ENCODE data around the gene CREBL2. TPM values are rescaled to one million over a fixed set of nuclear protein-coding genes. Genes with fewer than 3 reads are reported as not detected.
A peak's percentile ranks its signal among the peaks of the same experiment; 100 is the strongest.
"Not testable (repeated sequence)": the region's sequence is repeated elsewhere in the genome, so short reads cannot be mapped to it uniquely, and the experiment has no call there.

The CREBL2 gene
- total RNA-seq, 2 experiments from 2014 or later = 13.2 to 14.3 TPM

GRCh38 chr12:12639995-12640394 is 28.3 kb downstream of the CREBL2 start:
- POLR2A ChIA-PET = interaction anchor here (0.6 kb wide), 1 partner anchor 60 kb away, joined by 3 read pairs; no protein-coding TSS in a partner anchor
- H3K4me1 Mint-ChIP-seq (ENCODE audit: low read depth); DNase-seq; H3K27me3 Mint-ChIP-seq (ENCODE audit: low read depth); CTCF ChIA-PET; ATAC-seq; H3K4me3 Mint-ChIP-seq; H3K27ac Mint-ChIP-seq: not testable (repeated sequence)
- peaks cover 73% of the 10 kb centered on the region for H3K36me3 Mint-ChIP-seq (ENCODE audit: low read depth)
- H3K9me3 Mint-ChIP-seq (ENCODE audit: insufficient read depth) = peaks cover 18% of the 10 kb centered on the region

DNA sequence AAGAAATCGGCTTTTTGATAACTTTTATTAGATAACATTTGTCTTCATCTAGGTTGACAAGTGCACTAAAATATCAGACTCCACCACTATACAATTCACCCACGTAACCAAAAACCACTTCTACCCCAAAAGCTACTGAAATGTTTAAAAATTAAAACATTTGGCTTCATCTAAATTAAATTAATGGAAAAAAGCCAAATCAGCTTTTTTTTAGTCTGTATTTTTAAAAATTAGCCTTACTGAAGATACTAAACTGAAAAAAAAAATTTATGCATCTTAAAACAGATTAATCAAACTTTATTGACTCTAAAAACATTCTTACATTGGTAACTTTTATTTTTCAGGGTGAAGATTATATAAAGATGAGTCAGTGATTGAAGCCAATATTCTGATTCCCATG is 30.0 kb downstream of the CREBL2 start:
- DNase-seq (no peak), ATAC-seq (no peak)
- Mint-ChIP-seq H3K4me1 (ENCODE audit: low read depth) (peaks cover 6% of the 10 kb centered on the region), H3K27ac (no peak overlapping the region), H3K9me3 (ENCODE audit: insufficient read depth) (peaks cover 19% of the 10 kb centered on the region), H3K4me3 (no peak overlapping the region), H3K36me3 (ENCODE audit: low read depth) (peaks cover 74% of the 10 kb centered on the region), H3K27me3 (ENCODE audit: low read depth) (no peaks in the 10 kb centered on the region)
- ChIA-PET CTCF (interaction anchor here (0.8 to 1.2 kb wide), 3 partner anchors 13 to 265 kb away, joined by 3 read pairs; no protein-coding TSS in a partner anchor), POLR2A (no interaction called here)

DNA sequence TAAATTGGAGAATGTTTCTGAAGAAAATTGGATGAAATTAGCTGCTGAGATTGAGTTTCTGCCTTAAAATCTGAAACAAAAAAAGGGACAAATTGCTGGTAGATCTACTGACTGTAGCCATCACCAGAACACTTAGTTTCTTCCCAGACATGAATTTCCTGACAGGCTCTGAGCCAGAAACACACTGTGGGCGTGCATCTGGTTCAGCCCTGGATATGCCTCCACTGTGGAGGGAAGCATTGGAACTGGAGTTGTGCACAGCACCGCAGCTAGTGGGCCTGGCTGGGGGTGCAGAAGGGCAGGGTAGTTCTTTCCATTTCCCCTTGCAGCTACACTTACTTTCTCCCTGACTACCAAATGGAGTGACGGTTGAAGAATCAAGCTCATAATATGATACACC is 31.2 kb downstream of the CREBL2 start:
- DNase-seq = no peak
- H3K27ac Mint-ChIP-seq = no peak overlapping the region
- POLR2A ChIA-PET = no interaction called here
- ATAC-seq = no peak
- no peaks in the 10 kb centered on the region for H3K27me3 Mint-ChIP-seq (ENCODE audit: low read depth)
- peaks cover 6% of the 10 kb centered on the region for H3K4me1 Mint-ChIP-seq (ENCODE audit: low read depth)
- H3K9me3 Mint-ChIP-seq (ENCODE audit: insufficient read depth) = peaks cover 31% of the 10 kb centered on the region
- CTCF ChIA-PET = interaction anchor here (0.9 to 2.4 kb wide), 7 partner anchors 10 to 263 kb away, joined by 3 to 9 read pairs (median 3); no protein-coding TSS in a partner anchor
- no peak overlapping the region for H3K4me3 Mint-ChIP-seq
- H3K36me3 Mint-ChIP-seq (ENCODE audit: low read depth) = peaks cover 76% of the 10 kb centered on the region

DNA sequence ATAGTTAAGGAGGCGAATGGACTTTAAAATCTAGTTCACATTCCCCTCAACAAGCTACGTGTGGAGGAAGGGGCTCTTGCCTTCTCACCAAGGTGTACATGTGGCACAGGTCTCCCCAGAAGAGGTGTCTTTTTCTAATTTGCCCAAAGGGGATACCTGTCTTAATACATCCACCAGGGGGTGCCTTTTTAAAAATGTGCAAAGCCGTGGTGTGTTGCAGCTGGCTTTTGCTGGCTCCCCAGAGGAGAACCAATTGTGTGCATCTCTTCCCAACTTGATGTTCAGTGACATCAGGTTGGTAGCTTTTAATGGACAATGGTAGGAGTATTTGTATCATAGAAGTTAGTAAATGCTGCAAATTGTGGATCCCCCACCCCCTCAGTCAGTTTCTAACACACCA is 33.8 kb downstream of the CREBL2 start:
- H3K4me3 Mint-ChIP-seq = no peak overlapping the region
- H3K4me1 Mint-ChIP-seq (ENCODE audit: low read depth) = peaks cover 6% of the 10 kb centered on the region
- POLR2A ChIA-PET = interaction anchor here (0.7 to 1.9 kb wide), 4 partner anchors 28 to 84 kb away, joined by 3 to 11 read pairs (median 3); no protein-coding TSS in a partner anchor
- ATAC-seq = peak; percentile 83
- H3K9me3 Mint-ChIP-seq (ENCODE audit: insufficient read depth) = peaks cover 37% of the 10 kb centered on the region
- CTCF ChIA-PET = interaction anchor here (0.7 to 3.1 kb wide), 25 partner anchors 10 to 288 kb away, joined by 3 to 21 read pairs (median 4); partner anchors contain the start of gene DUSP16
- no peak overlapping the region for H3K27ac Mint-ChIP-seq
- H3K27me3 Mint-ChIP-seq (ENCODE audit: low read depth) = no peaks in the 10 kb centered on the region
- peaks cover 67% of the 10 kb centered on the region for H3K36me3 Mint-ChIP-seq (ENCODE audit: low read depth)
- peak; percentile 46 for DNase-seq

- Mint-ChIP-seq H3K36me3 (ENCODE audit: low read depth) (peaks cover 64% of the 10 kb centered on the region), H3K9me3 (ENCODE audit: insufficient read depth) (peaks cover 35% of the 10 kb centered on the region)
- ChIA-PET CTCF (interaction anchor here (0.7 to 3.1 kb wide), 25 partner anchors 9 to 288 kb away, joined by 3 to 21 read pairs (median 4); partner anchors contain the start of gene DUSP16), POLR2A (interaction anchor here (0.9 to 1.9 kb wide), 3 partner anchors 69 to 85 kb away, joined by 3 to 11 read pairs (median 3); no protein-coding TSS in a partner anchor)
- H3K27ac Mint-ChIP-seq; DNase-seq; H3K4me3 Mint-ChIP-seq; H3K27me3 Mint-ChIP-seq (ENCODE audit: low read depth); H3K4me1 Mint-ChIP-seq (ENCODE audit: low read depth): not testable (repeated sequence)
- ATAC-seq = peak; percentile 33
Measured at GRCh38 chr12:12645968-12646367, 34.3 kb downstream of the CREBL2 start.

- DNase-seq (no peak), ATAC-seq (no peak)
- POLR2A ChIA-PET = interaction anchor here (1.4 to 1.9 kb wide), 2 partner anchors 69 to 79 kb away, joined by 3 to 11 read pairs; no protein-coding TSS in a partner anchor
- no peak overlapping the region for H3K4me3 Mint-ChIP-seq
- peaks cover 6% of the 10 kb centered on the region for H3K4me1 Mint-ChIP-seq (ENCODE audit: low read depth)
- H3K36me3 Mint-ChIP-seq (ENCODE audit: low read depth) = peaks cover 62% of the 10 kb centered on the region
- H3K27ac Mint-ChIP-seq = no peak overlapping the region
- H3K27me3 Mint-ChIP-seq (ENCODE audit: low read depth) = no peaks in the 10 kb centered on the region
- H3K9me3 Mint-ChIP-seq (ENCODE audit: insufficient read depth) = peaks cover 35% of the 10 kb centered on the region
- CTCF ChIA-PET = interaction anchor here (1.0 to 3.1 kb wide), 16 partner anchors 9 to 289 kb away, joined by 3 to 21 read pairs (median 4); partner anchors contain the start of gene DUSP16
Measured at GRCh38 chr12:12646483-12647072, 34.9 kb downstream of the CREBL2 start.

GRCh38 chr12:12648284-12648683 is 36.6 kb downstream of the CREBL2 start:
- H3K4me3 Mint-ChIP-seq = no peak overlapping the region
- no peaks in the 10 kb centered on the region for H3K27me3 Mint-ChIP-seq (ENCODE audit: low read depth)
- CTCF ChIA-PET = no interaction called here
- peaks cover 6% of the 10 kb centered on the region for H3K4me1 Mint-ChIP-seq (ENCODE audit: low read depth)
- peaks cover 35% of the 10 kb centered on the region for H3K9me3 Mint-ChIP-seq (ENCODE audit: insufficient read depth)
- DNase-seq = no peak
- no peak for ATAC-seq
- H3K36me3 Mint-ChIP-seq (ENCODE audit: low read depth) = peaks cover 50% of the 10 kb centered on the region
- POLR2A ChIA-PET = no interaction called here
- no peak overlapping the region for H3K27ac Mint-ChIP-seq

DNA sequence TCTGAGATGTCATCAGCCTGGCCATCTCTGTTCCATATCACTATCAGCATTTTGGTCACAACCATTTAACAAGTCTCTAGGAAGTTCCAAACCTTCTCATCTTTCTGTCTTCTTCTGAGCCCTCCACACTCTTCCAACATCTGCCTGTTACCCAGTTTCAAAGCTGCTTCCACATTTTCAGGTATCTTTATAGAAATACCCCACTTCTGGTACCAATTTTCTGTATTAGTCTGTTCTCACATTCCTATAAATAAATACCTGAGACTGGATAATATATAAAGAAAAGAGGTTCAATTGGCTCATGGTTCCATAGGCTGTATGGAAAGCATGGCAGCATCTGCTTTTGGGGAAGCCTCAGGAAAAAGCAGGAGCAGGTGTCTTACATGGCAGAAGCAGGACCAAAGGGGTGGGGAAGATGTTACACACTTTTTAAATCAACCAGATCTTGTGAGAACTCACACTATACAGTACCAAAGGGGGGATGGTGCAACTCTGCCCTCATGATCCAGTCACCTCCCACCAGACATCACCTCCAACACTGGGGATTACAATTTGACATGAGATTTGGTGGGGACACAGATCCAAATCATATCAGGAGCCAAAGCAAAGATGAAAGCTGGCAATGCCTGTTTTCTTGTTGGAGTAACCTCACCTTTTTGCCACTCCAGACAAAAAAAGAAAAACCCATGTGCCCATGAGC is 37.4 kb downstream of the CREBL2 start:
- CTCF ChIA-PET = no interaction called here
- Mint-ChIP-seq H3K4me3 (no peak overlapping the region), H3K27ac (no peak overlapping the region), H3K27me3 (ENCODE audit: low read depth) (no peaks in the 10 kb centered on the region), H3K9me3 (ENCODE audit: insufficient read depth) (peaks cover 35% of the 10 kb centered on the region), H3K4me1 (ENCODE audit: low read depth) (peaks cover 6% of the 10 kb centered on the region), H3K36me3 (ENCODE audit: low read depth) (peaks cover 44% of the 10 kb centered on the region)
- ATAC-seq (no peak), DNase-seq (no peak)
- POLR2A ChIA-PET = interaction anchor here (1.3 kb wide), 1 partner anchor 76 kb away, joined by 3 read pairs; no protein-coding TSS in a partner anchor

GRCh38 chr12:12651752-12652151 is 40.1 kb downstream of the CREBL2 start:
- CTCF ChIA-PET = interaction anchor here (1.2 to 1.5 kb wide), 2 partner anchors 21 to 39 kb away, joined by 3 read pairs; no protein-coding TSS in a partner anchor

DNA sequence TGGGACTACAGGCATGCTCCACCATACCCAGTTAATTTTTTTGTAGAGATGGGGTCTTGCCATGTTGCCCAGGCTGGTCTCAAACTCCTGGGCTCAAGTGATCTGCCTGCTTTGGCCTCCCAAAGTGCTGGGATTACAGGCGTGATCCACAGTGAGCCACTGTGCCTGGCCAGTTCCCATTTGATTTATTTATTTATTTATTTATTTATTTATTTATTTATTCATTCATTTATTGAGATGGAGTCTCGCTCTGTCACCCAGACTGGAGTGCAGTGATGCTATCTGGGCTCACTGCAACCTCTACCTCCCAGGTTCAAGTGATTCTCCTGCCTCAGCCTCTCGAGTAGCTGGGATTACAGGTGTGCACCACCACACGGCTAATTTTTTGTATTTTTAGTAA is 41.0 kb downstream of the CREBL2 start:
- CTCF ChIA-PET = interaction anchor here (1.2 kb wide), 1 partner anchor 22 kb away, joined by 3 read pairs; no protein-coding TSS in a partner anchor
- POLR2A ChIA-PET, DNase-seq: not testable (repeated sequence)

More at GRCh38 chr12:12651752-12652151, 40.1 kb downstream of the CREBL2 start:
- Mint-ChIP-seq H3K27ac (no peak overlapping the region), H3K9me3 (ENCODE audit: insufficient read depth) (peaks cover 33% of the 10 kb centered on the region), H3K36me3 (ENCODE audit: low read depth) (peaks cover 24% of the 10 kb centered on the region), H3K4me3 (no peak overlapping the region), H3K27me3 (ENCODE audit: low read depth) (no peaks in the 10 kb centered on the region), H3K4me1 (ENCODE audit: low read depth) (peaks cover 8% of the 10 kb centered on the region)
- ATAC-seq = no peak
- POLR2A ChIA-PET = no interaction called here
- DNase-seq = no peak

DNA sequence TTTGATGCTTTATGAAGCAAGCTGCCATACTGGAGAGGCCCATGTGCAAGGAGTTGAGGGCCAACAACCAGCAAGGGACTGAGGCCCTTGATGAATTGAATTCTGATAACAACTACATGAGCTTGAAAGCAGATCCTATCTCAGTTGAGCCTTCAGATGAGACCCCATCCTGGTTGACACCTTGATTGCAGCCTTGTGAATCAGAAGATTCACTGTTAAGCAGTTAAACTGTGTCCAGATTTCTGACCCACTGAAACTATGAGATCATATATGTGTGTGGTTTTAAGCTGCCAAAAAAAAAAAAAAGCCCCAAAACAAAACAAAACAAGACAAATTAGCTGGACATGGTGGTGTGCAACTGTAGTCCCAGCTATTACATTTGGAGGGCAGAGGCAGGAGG is 42.2 kb downstream of the CREBL2 start:
- peaks cover 14% of the 10 kb centered on the region for H3K9me3 Mint-ChIP-seq (ENCODE audit: insufficient read depth)
- CTCF ChIA-PET = interaction anchor here (1.1 to 4.5 kb wide), 4 partner anchors 8 to 277 kb away, joined by 3 to 52 read pairs (median 24); no protein-coding TSS in a partner anchor
- ATAC-seq = no peak

More for the DNA sequence above, 41.0 kb downstream of the CREBL2 start:
- Mint-ChIP-seq H3K9me3 (ENCODE audit: insufficient read depth) (peaks cover 23% of the 10 kb centered on the region), H3K36me3 (ENCODE audit: low read depth) (peaks cover 16% of the 10 kb centered on the region)
- H3K4me1 Mint-ChIP-seq (ENCODE audit: low read depth); H3K27me3 Mint-ChIP-seq (ENCODE audit: low read depth); H3K27ac Mint-ChIP-seq; H3K4me3 Mint-ChIP-seq; ATAC-seq: not testable (repeated sequence)

More for the DNA sequence above, 42.2 kb downstream of the CREBL2 start:
- peaks cover 8% of the 10 kb centered on the region for H3K4me1 Mint-ChIP-seq (ENCODE audit: low read depth)
- no peak for DNase-seq
- peaks cover 5% of the 10 kb centered on the region for H3K36me3 Mint-ChIP-seq (ENCODE audit: low read depth)
- POLR2A ChIA-PET = no interaction called here
- H3K27me3 Mint-ChIP-seq (ENCODE audit: low read depth) = no peaks in the 10 kb centered on the region
- no peak overlapping the region for H3K4me3 Mint-ChIP-seq
- no peak overlapping the region for H3K27ac Mint-ChIP-seq
